ENCODE data around the gene OR2W1.

Gene OR2W1

GRCh38 chr6:29045075-29045474, at the start of gene OR2W1:
Gene OR2W1, minus strand, starts transcription at chr6:29045175. Its CDS starts 0 bp downstream, at chr6:29045175.
- DNase-seq, result no peak

- DNase-seq, result no peak
Observed at GRCh38 chr6:29092957-29093356, 48.0 kb upstream of the OR2W1 start.

GRCh38 chr6:29087213-29087612, 42.2 kb upstream of the OR2W1 start, which contains the start of gene OR2B3:
Gene OR2B3, minus strand, starts transcription at chr6:29087313. Its CDS starts 65 bp downstream, at chr6:29087248.
- no peak for DNase-seq

GRCh38 chr6:29082457-29082856, 37.5 kb upstream of the OR2W1 start:
- no peak for DNase-seq

GRCh38 chr6:29081312-29081711, 36.3 kb upstream of the OR2W1 start:
- no peak for DNase-seq

- DNase-seq, result no peak
Observed at GRCh38 chr6:29079203-29079602, 34.2 kb upstream of the OR2W1 start.

GRCh38 chr6:29071831-29072723, 27.1 kb upstream of the OR2W1 start:
- DNase-seq, result no peak

GRCh38 chr6:29051680-29052079, 6.7 kb upstream of the OR2W1 start:
- no peak for DNase-seq

GRCh38 chr6:29035951-29036350, 9.0 kb downstream of the OR2W1 start:
- DNase-seq, result no peak

GRCh38 chr6:29028821-29029220, 16.2 kb downstream of the OR2W1 start:
- DNase-seq, result no peak

- DNase-seq, result no peak
Observed at GRCh38 chr6:29025927-29026585, 18.9 kb downstream of the OR2W1 start.

- no peak for DNase-seq
Observed at GRCh38 chr6:29021434-29021833, 23.5 kb downstream of the OR2W1 start.

GRCh38 chr6:29019629-29020028, 25.3 kb downstream of the OR2W1 start:
- no peak for DNase-seq

- no peak for DNase-seq
Observed at GRCh38 chr6:29017428-29017802, 27.6 kb downstream of the OR2W1 start.

GRCh38 chr6:29016559-29017427, 28.2 kb downstream of the OR2W1 start:
- peak; percentile 45 for DNase-seq

- no peak for DNase-seq
Observed at GRCh38 chr6:29014729-29015608, 30.0 kb downstream of the OR2W1 start.

GRCh38 chr6:29011276-29011734, 33.7 kb downstream of the OR2W1 start:
- no peak for DNase-seq

- no peak for DNase-seq
Observed at GRCh38 chr6:29009358-29009757, 35.6 kb downstream of the OR2W1 start.

- DNase-seq, result no peak
Observed at GRCh38 chr6:29008089-29008488, 36.9 kb downstream of the OR2W1 start.

- DNase-seq, result peak; percentile 5
Observed at GRCh38 chr6:29005183-29005885, 39.6 kb downstream of the OR2W1 start, which contains the start of gene ZNF311. Gene ZNF311, minus strand, starts transcription at chr6:29005315. Its CDS starts 1,361 bp downstream, at chr6:29003954.

GRCh38 chr6:28996844-28997510, 48.0 kb downstream of the OR2W1 start:
- DNase-seq, result no peak

All from NCI-H1694 (cell line).